H9 (cell line): ENCODE results near the gene SPRYD7. TPM values are rescaled to one million over a fixed set of nuclear protein-coding genes. Genes with fewer than 3 reads are reported as not detected.

Experiments
- DNase-seq: peaks from one replicate; pipeline ENCODE4 v3.0.0-alpha.2; 2017
- H2AFZ ChIP-seq: one replicate; pipeline ENCODE4 v1.6.1; 2013; ENCODE audit warnings: mild to moderate bottlenecking, low read length, control low read depth, moderate library complexity
- H2AK5ac ChIP-seq: 2 replicates; pipeline ENCODE4 v1.6.1; 2013; ENCODE audit warnings: low read length, control low read depth, mixed read lengths; ENCODE audit not compliant: insufficient read length
- H2BK120ac ChIP-seq: one replicate; pipeline ENCODE4 v1.6.1; 2013; ENCODE audit warnings: low read depth, mild to moderate bottlenecking, low read length, control low read depth, inconsistent platforms; ENCODE audit not compliant: poor library complexity, severe bottlenecking
- H2BK12ac ChIP-seq: 2 replicates; pipeline ENCODE4 v1.6.1; 2013; ENCODE audit warnings: low read length, control low read depth, mixed read lengths, low read depth; ENCODE audit not compliant: insufficient read length
- H2BK15ac ChIP-seq: 2 replicates; pipeline ENCODE4 v1.6.1; 2013; ENCODE audit warnings: low read depth, low read length, control low read depth
- H2BK20ac ChIP-seq: one replicate; pipeline ENCODE4 v1.6.1; 2013; ENCODE audit warnings: low read depth, mild to moderate bottlenecking, low read length, control low read depth, inconsistent platforms; ENCODE audit not compliant: poor library complexity, severe bottlenecking
- H2BK5ac ChIP-seq: 2 replicates; pipeline ENCODE4 v1.6.1; 2013; ENCODE audit warnings: low read length, control low read depth, mixed read lengths; ENCODE audit not compliant: insufficient read length
- H3K14ac ChIP-seq: 2 replicates; pipeline ENCODE4 v1.6.1; 2013; ENCODE audit warnings: low read length, control low read depth; ENCODE audit not compliant: insufficient read depth
- H3K18ac ChIP-seq: 2 replicates; pipeline ENCODE4 v1.6.1; 2013; ENCODE audit warnings: low read depth, mild to moderate bottlenecking, mixed read lengths, low read length, control low read depth; ENCODE audit not compliant: insufficient read length
- H3K23ac ChIP-seq: 2 replicates; pipeline ENCODE4 v1.6.1; 2013; ENCODE audit warnings: low read length, control low read depth, mixed read lengths, low read depth; ENCODE audit not compliant: insufficient read length
- H3K23me2 ChIP-seq: 2 replicates; pipeline ENCODE4 v1.6.1; 2013; ENCODE audit warnings: low read depth, mild to moderate bottlenecking, mixed read lengths, low read length, control low read depth; ENCODE audit not compliant: insufficient read length, poor library complexity, severe bottlenecking
- H3K27ac ChIP-seq: 2 replicates; pipeline ENCODE4 v1.5.1; 2013; ENCODE audit warnings: low read length, control low read depth, mixed read lengths, low read depth; ENCODE audit not compliant: insufficient read length
- H3K27me3 ChIP-seq: 2 replicates; pipeline ENCODE4 v1.6.1; 2013; ENCODE audit warnings: low read length, control low read depth, inconsistent platforms; ENCODE audit not compliant: insufficient read depth
- H3K4ac ChIP-seq: 2 replicates; pipeline ENCODE4 v1.6.1; 2013; ENCODE audit warnings: low read depth, mild to moderate bottlenecking, control low read depth, inconsistent platforms, low read length, moderate library complexity
- H3K4me1 ChIP-seq: 2 replicates; pipeline ENCODE4 v1.6.1; 2013; ENCODE audit warnings: low read length, control low read depth, inconsistent platforms; ENCODE audit not compliant: insufficient read depth
- H3K4me2 ChIP-seq: 2 replicates; pipeline ENCODE4 v1.6.1; 2013; ENCODE audit warnings: low read length, control low read depth, mixed read lengths; ENCODE audit not compliant: insufficient read length, insufficient read depth
- H3K56ac ChIP-seq: 2 replicates; pipeline ENCODE4 v1.6.1; 2013; ENCODE audit warnings: low read depth, mild to moderate bottlenecking, mixed read lengths, low read length, control low read depth; ENCODE audit not compliant: insufficient read length
- H3K79me1 ChIP-seq: 2 replicates; pipeline ENCODE4 v1.6.1; 2013; ENCODE audit warnings: low read depth, mild to moderate bottlenecking, moderate library complexity, low read length, control low read depth, inconsistent platforms; ENCODE audit not compliant: insufficient read depth, poor library complexity, severe bottlenecking
- H3K79me2 ChIP-seq: 2 replicates; pipeline ENCODE4 v1.6.1; 2013; ENCODE audit warnings: low read length, control low read depth, inconsistent platforms; ENCODE audit not compliant: insufficient read depth
- H3K9ac ChIP-seq: 2 replicates; pipeline ENCODE4 v1.6.1; 2013; ENCODE audit warnings: low read length, control low read depth, mixed read lengths; ENCODE audit not compliant: insufficient read length; ENCODE audit errors: extremely low read depth
- H3K9me3 ChIP-seq: one replicate; pipeline ENCODE4 v1.6.1; 2013; ENCODE audit warnings: low read depth, low read length, inconsistent platforms; ENCODE audit not compliant: control insufficient read depth
- H3T11ph ChIP-seq: one replicate; pipeline ENCODE4 v1.6.1; 2013; ENCODE audit warnings: mild to moderate bottlenecking, low read length, control low read depth, inconsistent platforms
- H4K20me1 ChIP-seq: one replicate; pipeline ENCODE4 v1.6.1; 2013; ENCODE audit not compliant: control insufficient read depth, insufficient read length, insufficient read depth
- H4K5ac ChIP-seq: 2 replicates; pipeline ENCODE4 v1.6.1; 2013; ENCODE audit warnings: low read depth, mild to moderate bottlenecking, mixed read lengths, low read length, control low read depth; ENCODE audit not compliant: insufficient read length
- H4K8ac ChIP-seq: replicated peaks from 2 replicates; pipeline ENCODE4 v1.6.1; 2013; ENCODE audit warnings: low read length, control low read depth, mixed read lengths, low read depth; ENCODE audit not compliant: insufficient read length
- H4K91ac ChIP-seq: 2 replicates; pipeline ENCODE4 v1.6.1; 2013; ENCODE audit warnings: low read depth, mild to moderate bottlenecking, moderate library complexity, mixed read lengths, low read length, control low read depth; ENCODE audit not compliant: insufficient read length
- H3K27ac Mint-ChIP-seq, 3 experiments: 2 replicates in 2 of 3; 3 replicates in 1 of 3; pipeline ENCODE4 v1.8.0; 2020 to 2021; ENCODE audit warnings: mixed read lengths in 3 of 3, mild to moderate bottlenecking in 1 of 3, moderate library complexity in 1 of 3
- H3K27me3 Mint-ChIP-seq: 2 replicates; pipeline ENCODE4 v1.8.0; 2021; ENCODE audit warnings: low read depth, mild to moderate bottlenecking, moderate library complexity, mixed read lengths
- H3K36me3 Mint-ChIP-seq, 3 experiments: 2 replicates in 2 of 3; 3 replicates in 1 of 3; pipeline ENCODE4 v1.8.0; 2020 to 2021; ENCODE audit warnings: low read depth in 3 of 3, mixed read lengths in 3 of 3; ENCODE audit not compliant: insufficient read depth in 1 of 3
- H3K4me1 Mint-ChIP-seq, 2 experiments: 2 replicates each; pipeline ENCODE4 v1.8.0; 2020; ENCODE audit warnings: mixed read lengths in 2 of 2
- H3K4me3 Mint-ChIP-seq, 2 experiments: 2 replicates in 1 of 2; 3 replicates in 1 of 2; pipeline ENCODE4 v1.8.0; 2020 to 2021; ENCODE audit warnings: mild to moderate bottlenecking in 2 of 2, mixed read lengths in 2 of 2, moderate library complexity in 1 of 2
- H3K9me3 Mint-ChIP-seq, 2 experiments: 2 replicates in 1 of 2; 3 replicates in 1 of 2; pipeline ENCODE4 v1.8.0; 2020; ENCODE audit warnings: mild to moderate bottlenecking in 2 of 2, mixed read lengths in 2 of 2, moderate library complexity in 1 of 2
- WGBS: extraction: QIAGEN DNeasy Blood & Tissue Kit; methylation state at CpG from one replicate; pipeline ENCODE4 v1.1.7; 2013; ENCODE audit warnings: missing lambda C conversion rate, low lambda C conversion rate, mixed read lengths; ENCODE audit not compliant: insufficient read length; ENCODE audit errors: extremely low coverage; 5-methylcytosine and 5-hydroxymethylcytosine counted together
- total RNA-seq: library from RNA; stranded (reverse); gene quantifications from 2 replicates; pipeline ENCODE4 v1.2.1, GENCODE V29; 2021
- TF ChIP-seq, protein P1 (sequence below): fragments of 200-600 bp; sonication (generic); conservative IDR thresholded peaks from 3 replicates; pipeline ENCODE4 v1.8.0; 2021; ENCODE audit warnings: antibody characterized with exemption, mild to moderate bottlenecking

Gene SPRYD7
- total RNA-seq, 1 experiment from 2014 or later, result 1.8 TPM

DNA sequence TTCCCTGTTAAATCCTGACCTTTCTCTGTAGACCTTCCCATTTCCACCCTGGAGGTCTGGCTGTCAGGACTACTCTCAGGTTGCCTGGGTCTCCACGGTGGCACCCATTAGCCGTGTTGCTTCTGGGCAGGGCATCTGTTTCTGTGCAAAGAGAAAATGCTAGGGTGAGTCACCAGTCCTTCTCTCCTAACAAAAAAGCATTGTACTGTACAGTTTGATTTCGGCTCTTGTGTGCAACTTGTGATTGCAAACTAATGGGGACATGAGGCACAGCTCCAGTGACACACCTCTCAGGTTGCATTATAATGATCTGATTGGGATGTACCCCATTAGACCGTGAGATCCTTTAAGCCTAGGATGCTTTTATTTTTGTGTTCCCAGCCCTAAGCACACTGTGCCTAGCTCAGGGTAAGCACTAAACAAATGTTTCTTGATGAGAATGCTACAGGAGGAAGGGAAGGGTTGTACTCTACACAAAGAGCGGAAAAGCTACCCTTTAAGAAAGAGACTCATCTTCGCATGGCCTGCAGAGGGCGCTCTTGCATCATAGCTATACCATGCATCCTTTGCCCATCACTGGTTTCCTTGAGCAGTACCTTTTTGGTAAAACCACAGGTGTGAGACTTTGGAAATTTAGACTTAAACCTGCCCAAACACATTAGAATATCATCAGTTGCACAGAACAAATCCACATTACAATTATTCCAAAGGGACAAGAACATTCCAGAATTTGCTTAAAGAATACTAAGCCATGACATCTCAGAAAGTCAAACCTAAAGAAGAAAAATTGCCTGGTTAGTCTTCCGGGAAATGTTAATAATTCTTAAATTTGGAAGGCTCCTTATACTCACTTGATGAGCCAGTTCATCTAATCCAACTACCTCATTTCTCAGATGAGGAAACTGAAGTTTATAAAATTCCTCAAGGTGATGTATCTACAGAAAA, 40.4 kb upstream of the SPRYD7 start:
- Histone ChIP-seq H3K4me1 (no peaks in the 10 kb centered on the region), H2AFZ (no peak overlapping the region), H2AK5ac (no peak overlapping the region), H3K23ac (no peak overlapping the region), H3K56ac (no peak overlapping the region), H2BK5ac (no peak overlapping the region), H3T11ph (no peak overlapping the region), H3K4ac (no peak overlapping the region), H3K9me3 (no peaks in the 10 kb centered on the region), H2BK120ac (no peak overlapping the region), H4K5ac (no peak overlapping the region), H2BK15ac (no peak overlapping the region), H2BK20ac (no peak overlapping the region), H3K14ac (no peak overlapping the region), H4K91ac (no peak overlapping the region), H3K9ac (no peak overlapping the region), H4K20me1 (no peaks in the 10 kb centered on the region), H3K4me2 (no peak overlapping the region), H3K27me3 (no peaks in the 10 kb centered on the region), H2BK12ac (no peak overlapping the region), H3K79me1 (no peaks in the 10 kb centered on the region), H3K23me2 (no peaks in the 10 kb centered on the region), H3K27ac (no peak overlapping the region), H4K8ac (no peak overlapping the region), H3K18ac (no peak overlapping the region), H3K79me2 (no peaks in the 10 kb centered on the region)
- WGBS, result no CpG with 5 or more reads among the region's 8 CpGs
- Mint-ChIP-seq H3K4me3 (no peak overlapping the region), H3K4me1 (peaks cover 2 to 6% of the 10 kb centered on the region in 2 experiments; a peak in 3 of 4 replicates), H3K9me3 (no peaks in the 10 kb centered on the region), H3K36me3 (no peaks in the 10 kb centered on the region), H3K27ac (peak overlapping the region in 1 of 3 experiments; percentile 36; a peak in 1 of 7 replicates), H3K27me3 (peaks cover 2% of the 10 kb centered on the region; the same call in 1 of the 2 replicates)
- peak; percentile 70 for DNase-seq
- TF ChIP-seq, protein P1, sequence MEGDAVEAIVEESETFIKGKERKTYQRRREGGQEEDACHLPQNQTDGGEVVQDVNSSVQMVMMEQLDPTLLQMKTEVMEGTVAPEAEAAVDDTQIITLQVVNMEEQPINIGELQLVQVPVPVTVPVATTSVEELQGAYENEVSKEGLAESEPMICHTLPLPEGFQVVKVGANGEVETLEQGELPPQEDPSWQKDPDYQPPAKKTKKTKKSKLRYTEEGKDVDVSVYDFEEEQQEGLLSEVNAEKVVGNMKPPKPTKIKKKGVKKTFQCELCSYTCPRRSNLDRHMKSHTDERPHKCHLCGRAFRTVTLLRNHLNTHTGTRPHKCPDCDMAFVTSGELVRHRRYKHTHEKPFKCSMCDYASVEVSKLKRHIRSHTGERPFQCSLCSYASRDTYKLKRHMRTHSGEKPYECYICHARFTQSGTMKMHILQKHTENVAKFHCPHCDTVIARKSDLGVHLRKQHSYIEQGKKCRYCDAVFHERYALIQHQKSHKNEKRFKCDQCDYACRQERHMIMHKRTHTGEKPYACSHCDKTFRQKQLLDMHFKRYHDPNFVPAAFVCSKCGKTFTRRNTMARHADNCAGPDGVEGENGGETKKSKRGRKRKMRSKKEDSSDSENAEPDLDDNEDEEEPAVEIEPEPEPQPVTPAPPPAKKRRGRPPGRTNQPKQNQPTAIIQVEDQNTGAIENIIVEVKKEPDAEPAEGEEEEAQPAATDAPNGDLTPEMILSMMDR, result peak; percentile 94
